Neural cell (in vitro differentiated cells): ENCODE data around the gene AP2A2.

Experiments
- CTCF ChIP-seq: fragments of 450-650 bp; IDR thresholded peaks from 2 replicates; pipeline ENCODE4 v1.5.1; 2014; ENCODE audit warnings: antibody characterized with exemption, mild to moderate bottlenecking, moderate library complexity; ENCODE audit not compliant: poor library complexity, severe bottlenecking
- EP300 ChIP-seq: fragments of 450-650 bp; conservative IDR thresholded peaks from 2 replicates; pipeline ENCODE4 v1.6.1; 2014; ENCODE audit warnings: antibody characterized with exemption, mild to moderate bottlenecking, moderate library complexity; ENCODE audit not compliant: poor library complexity, severe bottlenecking
- EZH2 ChIP-seq: fragments of 200-600, 300-800 bp; shearing (Covaris generic), sonication (generic); IDR thresholded peaks from 2 replicates; pipeline ENCODE4 v1.6.1; 2014; ENCODE audit warnings: antibody characterized with exemption, low read length, borderline replicate concordance, mild to moderate bottlenecking; ENCODE audit not compliant: insufficient read depth, poor library complexity, severe bottlenecking
- MXI1 ChIP-seq: fragments of 450-650 bp; conservative IDR thresholded peaks from 2 replicates; pipeline ENCODE4 v1.6.1; 2014; ENCODE audit warnings: antibody characterized with exemption, mild to moderate bottlenecking; ENCODE audit not compliant: poor library complexity, severe bottlenecking
- POLR2AphosphoS5 ChIP-seq: IDR thresholded peaks from 2 replicates; pipeline ENCODE4 v1.6.1; 2012
- RAD21 ChIP-seq: fragments of 450-650 bp; conservative IDR thresholded peaks from 2 replicates; pipeline ENCODE4 v1.6.1; 2014; ENCODE audit warnings: antibody characterized with exemption, mild to moderate bottlenecking, moderate library complexity
- SMC3 ChIP-seq: fragments of 450-650 bp; conservative IDR thresholded peaks from 2 replicates; pipeline ENCODE4 v1.6.1; 2014; ENCODE audit warnings: antibody characterized with exemption, mild to moderate bottlenecking, moderate library complexity; ENCODE audit not compliant: poor library complexity
- TF ChIP-seq, protein P1 (sequence below): IDR thresholded peaks from 2 replicates; pipeline ENCODE4 v1.6.1; 2012; ENCODE audit warnings: borderline replicate concordance

DNA sequence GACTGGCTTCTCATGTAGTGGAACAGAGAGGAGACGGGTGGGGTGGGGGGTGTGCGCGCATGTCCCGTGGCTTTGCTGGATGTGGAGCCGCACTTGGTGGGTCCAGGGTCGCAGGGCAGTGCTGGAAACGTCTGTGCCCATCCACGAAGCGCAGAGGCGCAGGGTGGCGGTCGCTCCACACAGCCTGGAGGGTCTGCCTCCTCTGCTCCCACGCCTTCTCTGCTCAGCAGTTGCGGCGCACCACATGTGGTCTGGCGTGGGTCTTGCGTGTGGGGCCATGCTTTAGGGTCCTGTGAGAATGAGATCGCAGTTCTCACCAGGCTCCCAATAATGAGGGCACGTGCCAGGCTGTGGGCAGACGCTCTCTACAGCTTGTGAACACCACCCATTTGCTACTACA lies 60.2 kb downstream of the AP2A2 start:
- TF ChIP-seq EZH2: no peak
- TF ChIP-seq CTCF: no peak
- TF ChIP-seq MXI1: no peak
- no peak for TF ChIP-seq POLR2AphosphoS5
- no peak for TF ChIP-seq EP300
- TF ChIP-seq, protein P1, sequence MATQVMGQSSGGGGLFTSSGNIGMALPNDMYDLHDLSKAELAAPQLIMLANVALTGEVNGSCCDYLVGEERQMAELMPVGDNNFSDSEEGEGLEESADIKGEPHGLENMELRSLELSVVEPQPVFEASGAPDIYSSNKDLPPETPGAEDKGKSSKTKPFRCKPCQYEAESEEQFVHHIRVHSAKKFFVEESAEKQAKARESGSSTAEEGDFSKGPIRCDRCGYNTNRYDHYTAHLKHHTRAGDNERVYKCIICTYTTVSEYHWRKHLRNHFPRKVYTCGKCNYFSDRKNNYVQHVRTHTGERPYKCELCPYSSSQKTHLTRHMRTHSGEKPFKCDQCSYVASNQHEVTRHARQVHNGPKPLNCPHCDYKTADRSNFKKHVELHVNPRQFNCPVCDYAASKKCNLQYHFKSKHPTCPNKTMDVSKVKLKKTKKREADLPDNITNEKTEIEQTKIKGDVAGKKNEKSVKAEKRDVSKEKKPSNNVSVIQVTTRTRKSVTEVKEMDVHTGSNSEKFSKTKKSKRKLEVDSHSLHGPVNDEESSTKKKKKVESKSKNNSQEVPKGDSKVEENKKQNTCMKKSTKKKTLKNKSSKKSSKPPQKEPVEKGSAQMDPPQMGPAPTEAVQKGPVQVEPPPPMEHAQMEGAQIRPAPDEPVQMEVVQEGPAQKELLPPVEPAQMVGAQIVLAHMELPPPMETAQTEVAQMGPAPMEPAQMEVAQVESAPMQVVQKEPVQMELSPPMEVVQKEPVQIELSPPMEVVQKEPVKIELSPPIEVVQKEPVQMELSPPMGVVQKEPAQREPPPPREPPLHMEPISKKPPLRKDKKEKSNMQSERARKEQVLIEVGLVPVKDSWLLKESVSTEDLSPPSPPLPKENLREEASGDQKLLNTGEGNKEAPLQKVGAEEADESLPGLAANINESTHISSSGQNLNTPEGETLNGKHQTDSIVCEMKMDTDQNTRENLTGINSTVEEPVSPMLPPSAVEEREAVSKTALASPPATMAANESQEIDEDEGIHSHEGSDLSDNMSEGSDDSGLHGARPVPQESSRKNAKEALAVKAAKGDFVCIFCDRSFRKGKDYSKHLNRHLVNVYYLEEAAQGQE: no peak
- TF ChIP-seq RAD21: no peak
- TF ChIP-seq SMC3: no peak
